ENCODE measurements around the gene NAV1. TPM values are rescaled to one million over a fixed set of nuclear protein-coding genes. Genes with fewer than 3 reads are reported as not detected.
A peak's percentile ranks its signal among the peaks of the same experiment; 100 is the strongest.

NAV1 gene
- total and polyA plus RNA-seq, 9 of the 15 experiments (the other 6 are each of a cell fraction or from before 2014, with no cell fraction given), result 0.91 to 16.8 (median 3.2) TPM

DNA sequence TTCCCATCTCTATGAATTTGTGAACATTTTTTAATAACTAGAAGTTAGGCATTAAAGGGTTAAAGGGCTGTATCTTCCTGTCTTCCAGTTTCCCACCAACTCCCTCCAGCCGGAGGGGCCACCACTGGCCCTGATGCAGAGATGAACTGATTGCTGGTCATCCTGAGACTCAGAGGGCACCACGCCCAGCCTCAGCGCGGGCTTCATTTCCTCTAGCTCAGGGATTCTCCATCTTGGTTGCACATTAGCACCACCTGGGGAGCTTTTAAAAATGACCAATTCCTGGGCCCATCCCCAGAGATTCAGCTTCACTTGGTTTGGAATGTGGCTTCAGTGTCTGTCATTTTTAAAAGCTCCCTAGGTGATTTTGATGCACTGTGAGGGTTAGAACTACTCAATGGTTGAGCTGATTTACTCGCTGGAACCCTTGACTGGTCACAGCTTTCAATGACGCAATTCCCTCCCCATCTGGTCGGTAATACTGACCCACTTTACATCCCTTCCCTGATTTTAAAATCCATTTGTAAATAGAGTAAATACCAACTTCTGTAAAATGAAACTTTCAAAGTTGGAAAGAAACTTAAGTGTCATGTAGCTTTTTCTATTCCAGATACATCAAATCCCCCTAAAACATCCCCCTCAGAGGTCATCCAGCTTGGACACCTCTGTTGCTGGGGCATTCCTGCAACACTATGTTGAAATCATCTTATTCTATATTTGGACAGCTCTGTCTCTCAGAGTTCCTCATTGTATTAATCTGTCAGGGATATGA is 5.1 kb downstream of the NAV1 start (continued):
- TF ChIP-seq SIN3A (IDR thresholded peaks at IDR 0.05; ENCODE audit: borderline replicate concordance in 2 of 2, control insufficient read depth in 1 of 2, low read depth in 2 of 2, low read length in 2 of 2), result no peak
- TF ChIP-seq, protein P1, sequence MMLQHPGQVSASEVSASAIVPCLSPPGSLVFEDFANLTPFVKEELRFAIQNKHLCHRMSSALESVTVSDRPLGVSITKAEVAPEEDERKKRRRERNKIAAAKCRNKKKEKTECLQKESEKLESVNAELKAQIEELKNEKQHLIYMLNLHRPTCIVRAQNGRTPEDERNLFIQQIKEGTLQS (IDR thresholded peaks at IDR 0.05), result peak; percentile 75
- TF ChIP-seq, protein P1 (CRISPR knock-in tag; conservative IDR thresholded peaks at IDR 0.05), result no peak
- TF ChIP-seq SIRT6 (IDR thresholded peaks at IDR 0.05; ENCODE audit: low read depth, low read length), result no peak
- TF ChIP-seq ZNF280B (CRISPR knock-in tag; IDR thresholded peaks at IDR 0.05), result no peak
- peak; percentile 90 for TF ChIP-seq ZNF175 (CRISPR knock-in tag; IDR thresholded peaks at IDR 0.05; ENCODE audit: low read depth)
- TF ChIP-seq TAF9B (IDR thresholded peaks at IDR 0.05; ENCODE audit: partially characterized antibody), result no peak
- TF ChIP-seq ZNF449 (CRISPR knock-in tag; IDR thresholded peaks at IDR 0.05), result no peak
- no peak for TF ChIP-seq FOXK2 (conservative IDR thresholded peaks at IDR 0.05 in 1 of 2, IDR thresholded peaks at IDR 0.05 in 1 of 2; ENCODE audit: low read depth in 2 of 2)
- TF ChIP-seq, protein P2, sequence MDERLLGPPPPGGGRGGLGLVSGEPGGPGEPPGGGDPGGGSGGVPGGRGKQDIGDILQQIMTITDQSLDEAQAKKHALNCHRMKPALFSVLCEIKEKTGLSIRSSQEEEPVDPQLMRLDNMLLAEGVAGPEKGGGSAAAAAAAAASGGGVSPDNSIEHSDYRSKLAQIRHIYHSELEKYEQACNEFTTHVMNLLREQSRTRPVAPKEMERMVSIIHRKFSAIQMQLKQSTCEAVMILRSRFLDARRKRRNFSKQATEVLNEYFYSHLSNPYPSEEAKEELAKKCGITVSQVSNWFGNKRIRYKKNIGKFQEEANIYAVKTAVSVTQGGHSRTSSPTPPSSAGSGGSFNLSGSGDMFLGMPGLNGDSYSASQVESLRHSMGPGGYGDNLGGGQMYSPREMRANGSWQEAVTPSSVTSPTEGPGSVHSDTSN (CRISPR knock-in tag; IDR thresholded peaks at IDR 0.05; ENCODE audit: low read depth), result no peak
- TF ChIP-seq, protein P2 (tag; conservative IDR thresholded peaks at IDR 0.05; ENCODE audit: low read depth), result 0 out of 2 replicates have a peak, but pooled peaks have one; percentile 40
- TF ChIP-seq KAT8 (IDR thresholded peaks at IDR 0.05; ENCODE audit: low read depth), result no peak
- TF ChIP-seq ZNF140 (CRISPR knock-in tag; IDR thresholded peaks at IDR 0.05), result no peak
- no peak for TF ChIP-seq FOXM1 (IDR thresholded peaks at IDR 0.05; ENCODE audit: low read depth)
- TF ChIP-seq FOXM1 (CRISPR knock-in tag; IDR thresholded peaks at IDR 0.05; ENCODE audit: low read depth), result no peak
- peak; percentile 34; the same call in 1 of the 2 replicates for TF ChIP-seq KLF6 (CRISPR knock-in tag; IDR thresholded peaks at IDR 0.05; ENCODE audit: borderline replicate concordance)
- no peak for TF ChIP-seq RBM15 (IDR thresholded peaks at IDR 0.05; ENCODE audit: insufficient read depth, low read length)
- no peak for TF ChIP-seq POLR2A (conservative IDR thresholded peaks at IDR 0.05)
- TF ChIP-seq RBM39 (optimal IDR thresholded peaks at IDR 0.05; ENCODE audit: low read depth, low read length), result no peak
- TF ChIP-seq ESRRB (CRISPR knock-in tag; IDR thresholded peaks at IDR 0.05; ENCODE audit: borderline replicate concordance), result no peak
- TF ChIP-seq MED1 (CRISPR knock-in tag; IDR thresholded peaks at IDR 0.05; ENCODE audit: borderline replicate concordance), result no peak

Measured in K562 (cell line).